Activated CD4-positive, alpha-beta T cell treated with anti-CD3 and anti-CD28 coated beads for 4 hours (primary cell): Measurements from ENCODE around the gene ARAP1.

Experiments used
- DNase-seq, 2 donors: peaks; one replicate each; pipeline ENCODE4 v3.0.0-alpha.2; 2020

ARAP1 gene

DNA sequence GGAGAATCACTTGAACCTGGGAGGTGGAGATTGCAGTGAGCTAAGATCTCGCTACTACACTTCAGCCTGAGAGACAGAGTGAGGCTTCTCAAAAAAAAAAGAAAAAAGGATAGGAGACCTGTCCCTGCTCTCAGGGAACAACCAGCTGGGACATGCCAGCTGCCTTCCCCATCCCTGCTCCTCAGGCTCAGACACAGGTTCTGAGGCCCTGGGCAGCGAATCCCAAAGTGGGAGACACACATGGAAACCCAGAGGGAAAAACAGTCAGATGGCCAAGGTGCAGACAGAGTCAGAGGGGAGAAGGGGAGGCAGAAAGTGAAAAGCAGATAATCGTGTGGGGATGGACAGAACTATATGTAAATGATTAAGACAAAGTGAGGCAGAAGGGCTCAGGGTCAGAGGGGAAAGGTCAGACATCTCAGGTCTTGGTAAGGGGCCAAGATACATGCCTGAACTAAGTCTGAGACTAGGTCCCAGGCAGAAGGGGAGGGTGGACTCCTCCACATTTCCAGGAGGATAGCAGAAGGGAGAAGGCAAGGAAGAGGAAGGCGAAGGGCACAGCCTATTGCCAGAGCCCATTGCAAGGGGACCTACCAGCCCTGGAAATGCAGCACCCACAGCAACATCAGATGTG is 27.4 kb upstream of the ARAP1 start:
- DNase-seq: no peak

- DNase-seq: no peak
These were observed 26.6 kb upstream of the ARAP1 start for GRCh38 chr11:72778535-72779494.

DNA sequence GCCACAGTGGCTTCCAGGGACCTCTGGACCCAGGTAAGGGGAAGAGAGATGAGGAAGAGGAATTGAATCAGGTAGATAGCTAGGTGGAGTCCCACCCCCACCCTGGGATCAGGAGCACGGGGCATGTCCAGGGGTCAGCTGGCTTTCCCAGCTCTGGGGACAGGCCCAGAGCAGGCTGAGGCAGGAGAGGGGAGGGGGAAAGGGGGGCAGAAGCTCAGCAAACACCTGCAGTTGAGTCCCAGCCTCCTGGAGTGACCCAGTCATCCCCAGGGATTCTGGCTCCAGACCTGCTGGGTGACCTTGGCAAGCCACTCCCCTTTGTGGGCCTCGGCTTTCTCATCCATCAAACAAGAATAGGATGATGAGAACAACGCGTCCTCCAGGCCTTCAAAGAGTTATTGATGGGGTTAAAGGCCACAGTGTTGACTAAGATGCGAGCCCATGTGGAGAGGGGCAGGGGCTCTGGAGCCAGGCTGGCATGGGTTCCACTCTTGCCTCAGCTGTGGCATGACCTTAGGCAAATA is 25.6 kb upstream of the ARAP1 start:
- no peak for DNase-seq

GRCh38 chr11:72776844-72777754 is 24.9 kb upstream of the ARAP1 start:
- no peak for DNase-seq

DNA sequence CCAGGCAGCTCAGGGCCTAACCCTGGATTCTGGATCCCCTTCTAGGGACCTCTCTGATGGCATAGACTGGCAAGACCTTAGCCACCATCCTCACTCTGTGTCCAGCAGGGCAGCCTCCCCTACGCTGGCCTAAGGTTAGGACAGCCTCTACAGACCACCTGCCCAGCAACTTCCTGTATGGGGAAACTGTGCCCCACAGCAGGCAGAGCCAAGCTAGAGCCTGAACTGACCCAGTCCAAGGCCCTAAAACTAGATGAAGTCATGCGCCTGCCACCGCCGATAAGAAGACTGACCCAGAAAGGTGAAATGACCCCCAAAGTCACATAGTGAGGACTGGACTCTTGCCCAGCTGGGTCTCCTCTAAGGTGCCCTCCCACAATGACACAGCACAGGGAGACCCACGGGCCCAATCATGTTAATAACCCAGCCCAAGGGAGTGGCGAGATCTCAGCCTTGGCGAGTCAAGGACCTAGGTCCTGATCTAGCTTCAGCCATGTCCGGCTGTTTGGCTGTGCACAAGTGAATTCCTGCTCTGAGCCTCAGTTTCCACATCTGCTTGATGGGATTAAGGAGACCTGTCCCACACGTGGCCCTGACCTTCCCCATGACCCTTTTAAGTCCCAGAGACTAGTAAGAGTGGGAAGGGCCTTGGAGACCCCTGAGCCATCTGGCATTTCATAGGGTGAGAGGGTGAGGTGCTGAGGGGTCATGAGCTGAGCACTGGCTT is 24.1 kb upstream of the ARAP1 start:
- no peak for DNase-seq

GRCh38 chr11:72775288-72776110 is 23.3 kb upstream of the ARAP1 start:
- DNase-seq: no peak

- DNase-seq: no peak
These were observed 22.3 kb upstream of the ARAP1 start for GRCh38 chr11:72774499-72774898.

DNA sequence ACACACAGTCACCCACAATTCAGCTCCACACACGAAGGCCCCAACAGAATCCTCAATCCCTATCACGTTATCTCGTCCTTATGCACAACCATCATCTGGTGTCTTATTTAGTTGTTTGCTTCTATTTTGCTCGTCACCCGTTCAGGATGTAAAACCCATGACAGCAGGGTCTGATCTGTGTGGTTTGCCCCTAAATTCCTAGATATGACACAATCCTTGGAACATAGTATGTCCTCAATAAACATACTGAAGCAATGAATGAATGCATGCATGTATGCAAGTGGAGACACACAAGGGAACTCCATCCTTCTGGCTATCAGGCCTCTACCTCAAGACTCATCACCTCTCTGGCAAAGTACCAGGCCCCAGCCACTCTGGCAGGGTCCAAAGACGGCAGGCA is 21.5 kb upstream of the ARAP1 start:
- no peak for DNase-seq

- DNase-seq: no peak
These were observed 21.1 kb upstream of the ARAP1 start for GRCh38 chr11:72773291-72773690.

DNA sequence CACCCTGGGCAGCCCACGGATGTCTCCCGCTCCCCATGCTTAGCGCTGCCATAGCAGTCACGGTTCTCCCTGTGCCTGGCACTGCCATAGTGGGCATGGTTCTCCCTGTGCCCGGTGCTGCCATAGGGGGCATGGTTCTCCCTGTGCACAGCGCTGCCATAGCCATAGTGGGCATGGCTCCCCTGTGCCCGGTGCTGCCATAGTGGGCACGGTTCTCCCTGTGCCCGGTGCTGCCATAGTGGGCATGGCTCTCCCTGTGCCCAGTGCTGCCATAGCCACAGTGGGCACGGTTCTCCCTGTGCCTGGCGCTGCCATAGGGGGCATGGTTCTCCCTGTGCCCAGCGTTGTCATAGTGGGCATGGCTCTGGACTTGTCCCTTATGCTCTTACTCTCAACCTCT is 19.9 kb upstream of the ARAP1 start:
- no peak for DNase-seq

DNA sequence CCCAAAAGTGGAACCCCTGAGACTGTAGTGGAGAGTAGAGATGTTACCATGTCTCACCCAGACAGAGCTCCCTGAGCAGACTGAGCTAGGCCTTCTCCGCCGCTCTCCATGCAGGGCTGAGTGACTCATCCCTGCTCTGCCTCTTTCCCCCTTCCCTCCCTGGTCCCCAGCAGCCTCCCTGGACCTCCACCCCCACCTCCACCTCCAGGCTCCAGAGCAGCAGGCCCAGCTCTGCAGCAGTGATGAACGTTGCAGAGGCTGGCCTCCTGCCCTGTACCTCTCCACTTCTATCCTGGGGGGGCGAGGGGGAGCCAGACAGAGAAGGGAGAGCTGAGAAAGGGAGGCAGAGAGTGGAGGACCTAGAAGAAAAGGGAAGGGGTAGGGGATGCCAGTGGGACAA is 19.3 kb upstream of the ARAP1 start:
- no peak for DNase-seq

DNA sequence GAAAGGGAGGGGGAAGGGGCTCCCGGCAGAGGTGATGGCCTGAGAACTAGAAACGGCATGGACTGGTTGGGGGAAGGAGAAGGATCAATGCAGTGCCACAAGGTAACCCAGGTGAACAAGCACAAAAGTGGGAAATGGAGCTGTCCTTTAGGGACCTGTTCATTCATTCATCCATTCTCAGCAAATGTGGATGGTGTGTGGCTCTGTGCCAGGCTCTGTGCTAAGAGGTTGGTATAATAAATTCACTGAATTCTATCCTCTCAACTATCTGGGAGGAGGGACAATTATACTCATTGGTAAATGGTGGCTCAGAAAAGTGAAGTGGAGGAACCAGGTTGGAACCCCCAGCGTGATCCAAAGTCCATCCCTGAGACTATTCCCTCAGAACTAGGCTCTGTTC is 18.6 kb upstream of the ARAP1 start:
- DNase-seq: no peak

DNA sequence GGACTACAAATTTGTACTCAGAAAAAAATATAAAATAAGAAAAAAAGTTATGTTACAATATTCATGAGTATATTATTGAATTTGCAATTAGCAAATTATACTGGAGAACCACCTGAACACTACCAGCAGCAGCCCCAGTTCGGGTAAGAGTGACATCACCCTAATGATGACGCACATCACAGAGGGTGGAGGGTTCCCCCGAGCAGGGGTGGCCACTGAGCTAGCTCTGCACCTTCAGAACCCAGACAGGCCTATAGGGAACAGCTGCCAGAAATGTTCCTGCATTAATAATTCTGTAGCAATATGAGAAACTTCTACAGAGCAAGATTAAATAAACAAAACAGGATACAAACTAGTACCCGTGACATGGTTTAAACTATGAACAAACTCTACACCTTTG is 17.5 kb upstream of the ARAP1 start:
- DNase-seq: no peak

GRCh38 chr11:72768581-72768980 is 16.4 kb upstream of the ARAP1 start:
- DNase-seq: no peak

GRCh38 chr11:72767203-72768062 is 15.2 kb upstream of the ARAP1 start:
- DNase-seq: no peak

DNA sequence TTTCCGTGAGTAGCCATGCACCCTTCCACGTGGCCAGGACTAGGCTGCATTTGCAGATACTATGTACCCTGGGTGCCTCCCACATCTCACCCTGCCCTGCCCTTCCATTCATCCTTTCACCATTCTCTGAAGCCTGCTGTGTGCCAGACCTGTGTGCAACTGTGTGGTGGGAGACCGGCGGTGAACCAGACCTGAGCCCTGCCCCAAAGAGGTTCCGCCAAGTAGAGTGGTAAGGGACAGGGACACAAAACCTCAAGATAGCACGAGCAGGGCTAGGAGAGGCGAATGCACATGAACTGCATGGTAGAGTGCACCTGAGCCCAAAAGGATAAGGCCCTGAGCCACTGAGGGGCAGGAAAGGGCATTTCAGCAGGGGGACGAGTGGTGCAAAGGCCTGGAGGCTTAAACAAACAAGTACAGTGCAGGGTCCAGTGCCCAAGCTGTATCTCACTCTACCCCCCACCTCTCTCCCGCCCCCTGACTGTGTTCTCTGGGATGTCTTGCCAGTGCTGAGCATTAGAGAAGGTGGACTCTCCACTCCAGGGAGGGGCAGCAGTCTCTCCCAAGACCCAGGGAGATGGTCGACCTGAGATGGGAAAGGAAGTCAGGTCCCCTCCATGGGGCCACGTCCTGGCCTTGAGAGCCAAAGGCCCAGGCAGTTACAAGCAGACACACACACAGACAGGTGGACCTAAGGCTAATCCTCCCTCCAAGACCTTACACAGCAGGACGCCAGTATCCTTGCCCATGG is 14.1 kb upstream of the ARAP1 start:
- DNase-seq: no peak

DNA sequence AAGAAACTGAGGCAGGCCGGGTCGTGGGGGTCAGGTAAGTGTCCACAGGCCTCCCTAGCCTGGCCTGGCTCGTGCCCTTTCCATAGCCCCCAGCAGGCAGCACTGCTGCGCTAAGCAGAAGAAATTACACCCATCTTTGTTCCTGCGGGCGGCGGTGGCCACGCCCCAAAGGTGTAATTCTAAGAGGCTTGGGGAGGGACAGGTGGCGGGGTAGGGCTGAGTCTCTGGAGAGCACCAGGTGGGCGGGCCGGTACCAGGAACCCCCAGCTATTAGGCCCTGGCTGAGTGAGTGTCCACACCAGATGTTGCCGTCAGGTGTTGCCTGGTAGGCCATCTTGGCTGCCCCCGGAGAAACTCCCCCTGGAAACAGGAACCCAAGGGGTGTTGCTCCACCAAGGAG is 12.3 kb upstream of the ARAP1 start:
- no peak for DNase-seq

DNA sequence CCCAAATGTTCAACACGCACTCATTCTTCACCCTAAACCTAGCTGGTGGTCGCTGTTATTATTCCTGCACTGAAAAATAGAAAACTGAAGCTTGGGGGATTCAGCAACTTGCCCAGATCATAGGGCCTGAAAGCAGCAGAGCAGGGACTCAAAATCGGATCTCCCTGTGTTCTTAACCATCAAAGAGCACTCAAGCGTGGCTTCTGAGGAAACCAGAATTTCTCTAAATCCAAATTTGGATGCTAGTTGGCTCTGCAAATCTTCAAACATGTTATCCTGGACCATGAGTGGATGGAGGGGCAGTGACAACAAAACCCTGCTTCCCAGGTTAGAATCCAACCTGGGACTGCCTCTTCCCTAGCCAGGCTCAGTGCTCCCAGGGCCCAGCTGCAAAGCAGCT is 11.6 kb upstream of the ARAP1 start:
- DNase-seq: no peak

DNA sequence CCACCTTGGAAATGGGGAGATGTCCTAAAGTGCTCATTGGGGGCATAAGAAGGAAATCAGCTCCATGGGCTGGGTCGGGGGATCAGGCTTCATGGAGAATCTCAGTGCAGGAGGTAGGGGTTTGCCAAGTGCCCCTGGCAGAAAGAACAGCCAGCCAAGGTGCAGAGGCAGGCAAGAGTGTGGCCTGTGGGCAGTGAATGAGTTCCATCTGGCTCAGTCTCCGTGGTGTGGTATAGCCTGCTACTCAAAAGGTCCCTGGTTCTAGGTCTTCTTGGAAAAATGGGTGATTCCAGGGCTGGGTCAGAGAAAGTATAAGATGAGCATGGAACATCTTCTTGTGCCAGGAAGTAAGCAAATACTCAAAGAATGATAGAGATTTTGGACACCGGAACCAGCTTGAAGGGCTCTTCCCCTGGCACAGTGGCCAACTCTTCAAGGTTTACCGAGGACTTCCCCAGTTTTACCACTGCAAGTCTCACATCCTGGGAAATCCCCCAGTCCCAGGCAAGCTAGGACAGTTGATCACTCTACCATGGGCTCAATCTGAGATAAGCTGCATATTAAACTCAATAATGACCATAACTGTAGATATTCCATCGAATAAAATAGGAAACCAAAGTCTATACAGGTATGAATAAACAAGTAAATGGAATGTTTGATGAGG is 10.6 kb upstream of the ARAP1 start:
- DNase-seq: no peak
